Ishikawa (cell line): ENCODE data around the gene PIANP.

ENCODE experiments used
- CEBPB ChIP-seq: IDR thresholded peaks from 2 replicates; pipeline ENCODE4 v1.6.1; 2012
- CREB1 ChIP-seq: IDR thresholded peaks from 2 replicates; pipeline ENCODE4 v1.6.1; 2012; ENCODE audit warnings: low read depth
- EGR1 ChIP-seq: IDR thresholded peaks from 2 replicates; pipeline ENCODE4 v1.6.1; 2012
- EP300 ChIP-seq: IDR thresholded peaks from 2 replicates; pipeline ENCODE4 v1.6.1; 2012; ENCODE audit warnings: borderline replicate concordance
- FOXM1 ChIP-seq: IDR thresholded peaks from 2 replicates; pipeline ENCODE4 v1.6.1; 2012; ENCODE audit warnings: low read depth, borderline replicate concordance
- NFIC ChIP-seq: IDR thresholded peaks from 2 replicates; pipeline ENCODE4 v1.6.1; 2012
- RAD21 ChIP-seq: IDR thresholded peaks from 2 replicates; pipeline ENCODE4 v1.6.1; 2012; ENCODE audit warnings: low read depth
- TAF1 ChIP-seq: IDR thresholded peaks from 2 replicates; pipeline ENCODE4 v1.6.1; 2012; ENCODE audit warnings: low read depth, mild to moderate bottlenecking
- TCF12 ChIP-seq: IDR thresholded peaks from 2 replicates; pipeline ENCODE4 v1.6.1; 2012; ENCODE audit warnings: low read depth
- TEAD4 ChIP-seq: IDR thresholded peaks from 2 replicates; pipeline ENCODE4 v1.6.1; 2012
- USF1 ChIP-seq: IDR thresholded peaks from 2 replicates; pipeline ENCODE4 v1.6.1; 2012
- YY1 ChIP-seq: IDR thresholded peaks from 2 replicates; pipeline ENCODE4 v1.6.1; 2012; ENCODE audit warnings: low read depth
- ZBTB7A ChIP-seq: IDR thresholded peaks from 2 replicates; pipeline ENCODE4 v1.6.1; 2012; ENCODE audit warnings: low read depth
- TF ChIP-seq, protein P1 (sequence below): IDR thresholded peaks from 2 replicates; pipeline ENCODE4 v1.6.1; 2012; ENCODE audit warnings: low read depth, mild to moderate bottlenecking
- TF ChIP-seq, protein P2 (sequence below): IDR thresholded peaks from 2 replicates; pipeline ENCODE4 v1.6.1; 2012

PIANP gene

GRCh38 chr12:6699259-6699988 is 1.2 kb downstream of the PIANP start:
- no peak for TF ChIP-seq TAF1
- TF ChIP-seq FOXM1 = no peak
- TF ChIP-seq TCF12 = no peak
- no peak for TF ChIP-seq ZBTB7A
- TF ChIP-seq EP300 = no peak
- TF ChIP-seq, protein P1, sequence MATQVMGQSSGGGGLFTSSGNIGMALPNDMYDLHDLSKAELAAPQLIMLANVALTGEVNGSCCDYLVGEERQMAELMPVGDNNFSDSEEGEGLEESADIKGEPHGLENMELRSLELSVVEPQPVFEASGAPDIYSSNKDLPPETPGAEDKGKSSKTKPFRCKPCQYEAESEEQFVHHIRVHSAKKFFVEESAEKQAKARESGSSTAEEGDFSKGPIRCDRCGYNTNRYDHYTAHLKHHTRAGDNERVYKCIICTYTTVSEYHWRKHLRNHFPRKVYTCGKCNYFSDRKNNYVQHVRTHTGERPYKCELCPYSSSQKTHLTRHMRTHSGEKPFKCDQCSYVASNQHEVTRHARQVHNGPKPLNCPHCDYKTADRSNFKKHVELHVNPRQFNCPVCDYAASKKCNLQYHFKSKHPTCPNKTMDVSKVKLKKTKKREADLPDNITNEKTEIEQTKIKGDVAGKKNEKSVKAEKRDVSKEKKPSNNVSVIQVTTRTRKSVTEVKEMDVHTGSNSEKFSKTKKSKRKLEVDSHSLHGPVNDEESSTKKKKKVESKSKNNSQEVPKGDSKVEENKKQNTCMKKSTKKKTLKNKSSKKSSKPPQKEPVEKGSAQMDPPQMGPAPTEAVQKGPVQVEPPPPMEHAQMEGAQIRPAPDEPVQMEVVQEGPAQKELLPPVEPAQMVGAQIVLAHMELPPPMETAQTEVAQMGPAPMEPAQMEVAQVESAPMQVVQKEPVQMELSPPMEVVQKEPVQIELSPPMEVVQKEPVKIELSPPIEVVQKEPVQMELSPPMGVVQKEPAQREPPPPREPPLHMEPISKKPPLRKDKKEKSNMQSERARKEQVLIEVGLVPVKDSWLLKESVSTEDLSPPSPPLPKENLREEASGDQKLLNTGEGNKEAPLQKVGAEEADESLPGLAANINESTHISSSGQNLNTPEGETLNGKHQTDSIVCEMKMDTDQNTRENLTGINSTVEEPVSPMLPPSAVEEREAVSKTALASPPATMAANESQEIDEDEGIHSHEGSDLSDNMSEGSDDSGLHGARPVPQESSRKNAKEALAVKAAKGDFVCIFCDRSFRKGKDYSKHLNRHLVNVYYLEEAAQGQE = no peak
- TF ChIP-seq NFIC = no peak

GRCh38 chr12:6698352-6699046 is 2.1 kb downstream of the PIANP start:
- no peak for TF ChIP-seq USF1

- TF ChIP-seq YY1 (peak; percentile 28; the same call in 1 of the 2 replicates), TEAD4 (peak; percentile 37; the same call in 1 of the 2 replicates), TCF12 (no peak), RAD21 (peak; percentile 89)
- TF ChIP-seq, protein P1 = no peak
Observed at GRCh38 chr12:6697584-6698351, 2.8 kb downstream of the PIANP start.

- TF ChIP-seq EGR1 (no peak), YY1 (no peak)
Observed at GRCh38 chr12:6696690-6697583, 3.7 kb downstream of the PIANP start.

DNA sequence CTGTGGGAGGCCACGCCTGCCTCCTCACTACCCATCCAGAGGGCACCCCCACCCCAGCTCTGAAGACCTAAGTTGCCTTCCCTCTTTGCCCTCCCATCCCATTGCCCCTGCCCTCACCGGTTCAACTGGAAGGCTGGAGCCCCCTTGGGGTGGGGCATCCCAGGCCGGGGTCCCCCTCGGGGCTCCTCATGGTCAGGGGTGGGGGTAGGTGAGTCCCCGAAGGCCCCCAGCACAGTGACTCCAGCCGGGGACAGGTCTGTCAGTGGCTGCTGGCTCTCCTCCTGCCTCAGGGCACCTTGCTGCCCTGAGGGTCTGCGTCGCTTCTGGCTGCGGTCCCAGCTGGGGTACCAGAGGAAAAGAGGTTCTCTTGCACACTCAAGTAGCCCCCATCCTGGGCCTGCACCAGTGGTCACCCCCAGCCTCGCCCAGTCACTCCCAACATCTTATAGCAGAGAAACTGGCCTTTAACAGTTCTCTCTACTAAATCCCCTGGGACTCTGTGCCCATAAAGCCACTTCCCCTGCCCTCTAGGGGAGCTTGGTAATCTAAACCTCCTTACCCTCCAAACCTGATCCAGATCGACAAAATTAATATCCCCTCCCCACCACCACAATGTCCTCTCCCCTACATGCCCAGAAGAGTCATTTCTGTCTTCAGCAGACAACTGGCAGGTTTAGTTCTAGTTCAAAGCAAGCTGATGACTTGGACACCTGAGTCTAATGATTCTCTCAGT is 5.1 kb downstream of the PIANP start:
- TF ChIP-seq EGR1 (no peak), CEBPB (no peak), FOXM1 (no peak)

- TF ChIP-seq NFIC = no peak
- no peak for TF ChIP-seq TAF1
- TF ChIP-seq CEBPB = no peak
- no peak for TF ChIP-seq ZBTB7A
- no peak for TF ChIP-seq EGR1
- TF ChIP-seq, protein P1 = no peak
- TF ChIP-seq RAD21 = no peak
- no peak for TF ChIP-seq CREB1
- no peak for TF ChIP-seq EP300
- TF ChIP-seq FOXM1 = no peak
- no peak for TF ChIP-seq TCF12
- TF ChIP-seq, protein P2, sequence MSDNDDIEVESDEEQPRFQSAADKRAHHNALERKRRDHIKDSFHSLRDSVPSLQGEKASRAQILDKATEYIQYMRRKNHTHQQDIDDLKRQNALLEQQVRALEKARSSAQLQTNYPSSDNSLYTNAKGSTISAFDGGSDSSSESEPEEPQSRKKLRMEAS = no peak
- no peak for TF ChIP-seq USF1
- TF ChIP-seq TEAD4 = no peak
- TF ChIP-seq YY1 = no peak
Observed at GRCh38 chr12:6694701-6695100, 5.9 kb downstream of the PIANP start.
